Vagina (tissue), 2 donors: ENCODE data around the gene COX4I2. TPM values are rescaled to one million over a fixed set of nuclear protein-coding genes. Genes with fewer than 3 reads are reported as not detected.

Source experiments
- DNase-seq, 2 donors: peaks; one replicate each; pipeline ENCODE4 v3.0.0-alpha.2; 2017; ENCODE audit errors: extremely low spot score in 2 of 2
- H3K27ac ChIP-seq: fragments of 200-600 bp; sonication (generic); one replicate; pipeline ENCODE4 v1.5.1; 2019
- H3K27me3 ChIP-seq: fragments of 200-600 bp; sonication (generic); one replicate; pipeline ENCODE4 v1.5.1; 2019
- H3K36me3 ChIP-seq, 2 donors: fragments of 200-600 bp; sonication (generic); one replicate each; pipeline ENCODE4 v1.5.1; 2017 to 2019
- H3K4me1 ChIP-seq: fragments of 200-600 bp; sonication (generic); one replicate; pipeline ENCODE4 v1.5.1; 2019
- H3K4me3 ChIP-seq, 2 donors: fragments of 200-600 bp; sonication (generic); 1 replicate in 1 of 2; 2 replicates in 1 of 2; pipeline ENCODE4 v1.5.1; 2016 to 2019
- H3K9me3 ChIP-seq: fragments of 200-600 bp; sonication (generic); one replicate; pipeline ENCODE4 v1.5.1; 2019
- POLR2A ChIP-seq, 2 donors: fragments of 450-650 bp; IDR thresholded peaks; one replicate each; pipeline ENCODE4 v1.6.1; 2017; ENCODE audit warnings: antibody characterized with exemption in 2 of 2, mild to moderate bottlenecking in 2 of 2, moderate library complexity in 2 of 2
- POLR2AphosphoS5 ChIP-seq, 2 donors: sonication (generic); formaldehyde crosslinking; IDR thresholded peaks; one replicate each; pipeline ENCODE4 v1.9.0; 2017; ENCODE audit warnings: antibody characterized with exemption in 2 of 2, mild to moderate bottlenecking in 2 of 2, low read depth in 1 of 2; ENCODE audit not compliant: insufficient read depth in 1 of 2
- intact Hi-C: fragments of 100-400 bp; cut with DNase I; formaldehyde crosslinking; loops from one replicate; pipeline ENCODE4 v1.15.1; 2023
- total RNA-seq: library from RNA; depleted of rRNA; stranded (reverse); fragments of >200 nt; gene quantifications from one replicate; pipeline ENCODE4 v1.2.3, GENCODE V29; 2016
- TF ChIP-seq, protein P1 (sequence below), 3 experiments: fragments of 450-650 bp in 2 of 3; fragments of 200-600 bp in 1 of 3; sonication (generic) in 1 of 3; IDR thresholded peaks; one replicate each; pipeline ENCODE4 v1.5.1; 2017 to 2019; ENCODE audit warnings: antibody characterized with exemption in 3 of 3, mild to moderate bottlenecking in 2 of 3, moderate library complexity in 2 of 3

COX4I2 gene
- total RNA-seq, 1 donor from 2014 or later = 2.5 TPM

DNA sequence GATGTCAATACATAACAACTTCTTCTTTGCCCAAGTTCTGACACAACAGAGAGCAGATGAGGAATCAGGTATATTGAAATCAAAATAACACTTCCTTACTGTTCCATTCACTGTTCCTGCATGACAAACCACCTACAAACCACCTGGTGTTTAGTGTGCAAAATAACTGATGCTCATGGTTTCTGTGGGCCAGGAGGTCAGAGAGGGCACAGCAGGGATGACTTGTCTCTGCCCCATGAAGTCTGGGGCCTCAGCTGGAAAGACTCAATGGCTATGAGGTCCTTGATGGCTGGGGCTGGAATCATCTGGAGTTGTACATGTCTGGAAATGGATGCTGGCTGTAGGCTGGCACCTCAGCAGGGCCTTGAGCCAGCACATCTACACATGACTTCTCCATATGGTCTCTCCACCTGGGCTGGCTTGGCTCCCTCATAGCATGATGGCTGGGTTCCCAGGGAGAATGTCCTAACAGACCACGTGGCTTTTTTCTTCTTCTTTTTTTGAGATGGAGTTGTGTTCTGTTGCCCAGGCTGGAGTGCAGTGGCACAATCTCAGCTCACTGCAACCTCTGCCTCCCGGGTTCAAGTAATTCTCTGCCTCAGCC, 7.4 kb upstream of the COX4I2 start:
- intact Hi-C loops = no loop called here
- no peak for DNase-seq
- TF ChIP-seq POLR2A (IDR thresholded peaks at IDR 0.05) (no peak), POLR2AphosphoS5 (IDR thresholded peaks at IDR 0.05; ENCODE audit: insufficient read depth in 1 of 2, low read depth in 1 of 2) (no peak)
- TF ChIP-seq, protein P1, sequence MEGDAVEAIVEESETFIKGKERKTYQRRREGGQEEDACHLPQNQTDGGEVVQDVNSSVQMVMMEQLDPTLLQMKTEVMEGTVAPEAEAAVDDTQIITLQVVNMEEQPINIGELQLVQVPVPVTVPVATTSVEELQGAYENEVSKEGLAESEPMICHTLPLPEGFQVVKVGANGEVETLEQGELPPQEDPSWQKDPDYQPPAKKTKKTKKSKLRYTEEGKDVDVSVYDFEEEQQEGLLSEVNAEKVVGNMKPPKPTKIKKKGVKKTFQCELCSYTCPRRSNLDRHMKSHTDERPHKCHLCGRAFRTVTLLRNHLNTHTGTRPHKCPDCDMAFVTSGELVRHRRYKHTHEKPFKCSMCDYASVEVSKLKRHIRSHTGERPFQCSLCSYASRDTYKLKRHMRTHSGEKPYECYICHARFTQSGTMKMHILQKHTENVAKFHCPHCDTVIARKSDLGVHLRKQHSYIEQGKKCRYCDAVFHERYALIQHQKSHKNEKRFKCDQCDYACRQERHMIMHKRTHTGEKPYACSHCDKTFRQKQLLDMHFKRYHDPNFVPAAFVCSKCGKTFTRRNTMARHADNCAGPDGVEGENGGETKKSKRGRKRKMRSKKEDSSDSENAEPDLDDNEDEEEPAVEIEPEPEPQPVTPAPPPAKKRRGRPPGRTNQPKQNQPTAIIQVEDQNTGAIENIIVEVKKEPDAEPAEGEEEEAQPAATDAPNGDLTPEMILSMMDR (IDR thresholded peaks at IDR 0.05) = no peak
- Histone ChIP-seq H3K27me3 (no peaks in the 10 kb centered on the region), H3K9me3 (no peaks in the 10 kb centered on the region), H3K4me3 (no peak overlapping the region), H3K27ac (no peak overlapping the region), H3K4me1 (no peaks in the 10 kb centered on the region), H3K36me3 (no peaks in the 10 kb centered on the region)

DNA sequence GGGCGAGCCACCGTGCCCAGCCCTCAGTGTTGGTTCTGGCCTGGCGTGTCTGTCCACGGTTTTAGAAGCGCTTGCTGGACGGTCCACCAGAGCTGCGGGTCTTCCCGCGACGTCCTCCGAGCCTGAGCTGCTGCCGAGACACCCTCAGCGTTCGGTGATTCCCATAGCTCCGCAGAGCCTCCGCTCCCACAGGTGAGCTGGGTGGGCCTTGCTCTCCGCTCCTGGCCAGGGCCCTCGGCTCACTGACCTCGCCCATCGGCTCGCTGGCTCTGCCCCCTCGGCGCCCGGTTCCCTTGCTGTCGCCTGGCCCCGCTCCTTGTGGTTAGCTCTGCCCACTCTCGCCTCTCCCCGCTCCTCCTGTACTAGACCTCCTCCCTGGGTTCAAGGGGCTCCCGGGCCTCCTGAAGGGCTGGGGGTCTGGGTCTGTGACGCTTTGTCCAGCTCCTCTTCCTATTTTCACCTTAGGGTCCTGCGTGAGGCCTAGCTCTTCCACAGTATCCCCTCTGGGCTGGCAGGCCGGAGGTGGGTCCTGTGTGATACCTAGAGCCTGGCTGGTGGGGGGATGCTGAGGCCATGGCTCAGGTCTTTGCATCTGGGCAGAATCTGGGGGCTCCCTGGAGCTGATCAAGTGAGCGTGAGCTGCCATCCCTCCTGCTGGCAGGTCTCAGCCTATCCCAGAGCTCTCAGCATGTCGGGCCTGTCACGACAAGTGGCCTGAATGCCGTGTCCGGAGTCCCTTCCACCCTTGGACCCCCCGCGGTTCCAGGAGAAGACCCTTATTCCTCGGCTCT, 5.0 kb upstream of the COX4I2 start:
- DNase-seq = no peak
- intact Hi-C loops = no loop called here
- Histone ChIP-seq H3K27ac (no peak overlapping the region), H3K36me3 (no peaks in the 10 kb centered on the region), H3K4me1 (no peaks in the 10 kb centered on the region), H3K4me3 (no peak overlapping the region), H3K27me3 (no peaks in the 10 kb centered on the region), H3K9me3 (no peaks in the 10 kb centered on the region)
- TF ChIP-seq, protein P1 (IDR thresholded peaks at IDR 0.05) = no peak
- TF ChIP-seq POLR2AphosphoS5 (IDR thresholded peaks at IDR 0.05; ENCODE audit: insufficient read depth in 1 of 2, low read depth in 1 of 2) (no peak), POLR2A (IDR thresholded peaks at IDR 0.05) (no peak)

DNA sequence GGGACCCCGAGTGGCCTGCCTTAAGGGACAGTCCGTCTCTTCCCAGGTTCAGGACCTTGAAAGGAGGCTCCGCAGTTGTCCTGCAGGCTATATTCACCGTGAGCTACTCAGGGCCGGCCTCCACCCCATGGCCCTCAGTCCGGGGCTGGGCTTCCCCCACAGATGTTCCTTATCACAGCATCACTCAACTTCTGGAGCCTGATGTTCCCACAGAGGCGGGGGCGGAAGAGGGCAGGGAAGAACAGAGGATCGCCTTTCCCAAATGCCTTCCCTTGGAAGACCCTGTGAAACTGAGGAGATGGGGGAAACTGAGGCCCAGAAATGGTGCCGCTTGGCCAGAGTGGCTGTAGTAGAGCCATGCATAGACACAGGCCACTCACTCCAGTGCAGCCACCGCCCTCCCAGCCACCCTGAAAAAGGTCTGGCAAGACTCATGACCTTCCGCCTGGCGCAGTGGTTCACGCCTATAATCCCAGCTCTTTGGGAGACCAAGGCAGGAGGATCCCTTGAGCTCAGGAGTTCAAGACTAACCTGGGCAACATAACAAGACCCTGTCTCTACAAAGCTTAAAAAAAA, 4.3 kb upstream of the COX4I2 start:
- no peak for DNase-seq
- H3K9me3 ChIP-seq = no peaks in the 10 kb centered on the region
- no peaks in the 10 kb centered on the region for H3K4me1 ChIP-seq
- no peak overlapping the region for H3K4me3 ChIP-seq
- H3K27me3 ChIP-seq = no peaks in the 10 kb centered on the region
- H3K36me3 ChIP-seq = no peaks in the 10 kb centered on the region
- H3K27ac ChIP-seq = no peak overlapping the region
- TF ChIP-seq, protein P1 (IDR thresholded peaks at IDR 0.05) = no peak
- TF ChIP-seq POLR2AphosphoS5 (IDR thresholded peaks at IDR 0.05; ENCODE audit: insufficient read depth in 1 of 2, low read depth in 1 of 2) = no peak
- TF ChIP-seq POLR2A (IDR thresholded peaks at IDR 0.05) = no peak
- intact Hi-C loops = no loop called here

DNA sequence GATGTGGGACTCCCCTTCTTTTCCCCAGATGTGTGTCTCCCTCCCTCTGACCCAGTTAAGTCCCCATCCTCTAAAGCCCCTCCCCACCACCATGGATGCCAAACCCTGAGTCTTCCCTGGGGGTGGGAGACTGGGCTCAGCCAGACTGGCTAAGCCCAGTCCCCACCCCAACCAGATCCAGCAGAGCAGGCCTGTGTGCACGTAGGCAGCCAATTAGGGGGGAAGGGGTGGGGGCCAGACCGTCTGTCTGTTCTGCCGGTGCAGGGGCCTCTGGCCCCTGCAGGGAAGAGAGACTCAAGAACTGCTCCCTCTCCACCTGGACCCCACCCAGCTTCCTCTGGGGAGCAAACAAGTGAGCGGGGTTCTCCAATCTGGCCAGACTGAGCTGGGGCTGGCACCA, 605 bp downstream of the COX4I2 start:
- no peaks in the 10 kb centered on the region for H3K9me3 ChIP-seq
- intact Hi-C loops = no loop called here
- H3K27ac ChIP-seq = no peak overlapping the region
- H3K36me3 ChIP-seq = no peaks in the 10 kb centered on the region
- peak overlapping the region in 1 of 2 donors; percentile 3 for H3K4me3 ChIP-seq
- H3K4me1 ChIP-seq = no peaks in the 10 kb centered on the region
- TF ChIP-seq, protein P1 (IDR thresholded peaks at IDR 0.05) = no peak
- TF ChIP-seq POLR2AphosphoS5 (IDR thresholded peaks at IDR 0.05; ENCODE audit: insufficient read depth in 1 of 2, low read depth in 1 of 2) (no peak), POLR2A (IDR thresholded peaks at IDR 0.05) (no peak)
- no peaks in the 10 kb centered on the region for H3K27me3 ChIP-seq
- no peak for DNase-seq

DNA sequence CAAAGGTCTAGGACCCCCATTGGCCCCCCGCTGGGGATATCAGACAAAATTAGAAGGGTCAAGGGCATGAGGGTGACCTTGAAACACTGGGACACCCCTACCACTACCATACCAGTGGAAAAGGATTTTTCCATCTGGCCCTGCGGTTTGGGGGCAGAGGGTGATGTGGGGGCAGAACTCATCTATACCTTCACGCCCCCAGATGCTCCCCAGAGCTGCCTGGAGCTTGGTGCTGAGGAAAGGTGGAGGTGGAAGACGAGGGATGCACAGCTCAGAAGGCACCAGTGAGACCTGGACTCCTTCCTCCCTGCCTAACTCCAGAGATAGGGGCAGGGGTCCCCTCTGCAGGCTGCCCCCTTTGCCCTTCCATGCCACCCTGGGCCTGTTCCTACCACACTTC, 1.1 kb downstream of the COX4I2 start:
- no peak overlapping the region for H3K27ac ChIP-seq
- H3K36me3 ChIP-seq = no peaks in the 10 kb centered on the region
- no peaks in the 10 kb centered on the region for H3K9me3 ChIP-seq
- H3K4me1 ChIP-seq = no peaks in the 10 kb centered on the region
- TF ChIP-seq POLR2A (IDR thresholded peaks at IDR 0.05) = no peak
- TF ChIP-seq, protein P1 (IDR thresholded peaks at IDR 0.05) = no peak
- no peak for TF ChIP-seq POLR2AphosphoS5 (IDR thresholded peaks at IDR 0.05; ENCODE audit: insufficient read depth in 1 of 2, low read depth in 1 of 2)
- H3K27me3 ChIP-seq = no peaks in the 10 kb centered on the region
- intact Hi-C loops = no loop called here
- no peak overlapping the region for H3K4me3 ChIP-seq
- DNase-seq = no peak
